ENCODE data around the gene PGA3.
"Not testable (repeated sequence)": the region's sequence is repeated elsewhere in the genome, so short reads cannot be mapped to it uniquely, and the experiment has no call there.

Gene PGA3

GRCh38 chr11:61237130-61237529, 33.8 kb downstream of the PGA3 start:
- H3K9me3 Mint-ChIP-seq; H3K36me3 Mint-ChIP-seq (ENCODE audit: low read depth); H3K27ac Mint-ChIP-seq; DNase-seq (ENCODE audit: low spot score); H3K4me1 Mint-ChIP-seq (ENCODE audit: low read depth); H3K27me3 Mint-ChIP-seq (ENCODE audit: low read depth); H3K4me3 Mint-ChIP-seq: not testable (repeated sequence)

GRCh38 chr11:61240288-61240687, 37.0 kb downstream of the PGA3 start:
- H3K9me3 Mint-ChIP-seq: not testable (repeated sequence)

GRCh38 chr11:61240875-61241274, 37.6 kb downstream of the PGA3 start, which contains the start of gene PGA5:
Gene PGA5, plus strand, starts transcription at chr11:61241175. Its CDS starts 52 bp downstream, at chr11:61241227.
- H3K4me3 Mint-ChIP-seq; H3K27ac Mint-ChIP-seq; H3K4me1 Mint-ChIP-seq (ENCODE audit: low read depth); H3K9me3 Mint-ChIP-seq; H3K27me3 Mint-ChIP-seq (ENCODE audit: low read depth); H3K36me3 Mint-ChIP-seq (ENCODE audit: low read depth); DNase-seq (ENCODE audit: low spot score): not testable (repeated sequence)

More at GRCh38 chr11:61240288-61240687, 37.0 kb downstream of the PGA3 start:
- DNase-seq (ENCODE audit: low spot score); H3K4me3 Mint-ChIP-seq; H3K27me3 Mint-ChIP-seq (ENCODE audit: low read depth); H3K36me3 Mint-ChIP-seq (ENCODE audit: low read depth); H3K4me1 Mint-ChIP-seq (ENCODE audit: low read depth); H3K27ac Mint-ChIP-seq: not testable (repeated sequence)

GRCh38 chr11:61241526-61241925, 38.2 kb downstream of the PGA3 start:
- not testable (repeated sequence) for H3K9me3 Mint-ChIP-seq; H3K36me3 Mint-ChIP-seq (ENCODE audit: low read depth); H3K27me3 Mint-ChIP-seq (ENCODE audit: low read depth); DNase-seq (ENCODE audit: low spot score); H3K4me3 Mint-ChIP-seq; H3K4me1 Mint-ChIP-seq (ENCODE audit: low read depth); H3K27ac Mint-ChIP-seq

- H3K27me3 Mint-ChIP-seq (ENCODE audit: low read depth); H3K36me3 Mint-ChIP-seq (ENCODE audit: low read depth); H3K4me3 Mint-ChIP-seq; H3K4me1 Mint-ChIP-seq (ENCODE audit: low read depth); DNase-seq (ENCODE audit: low spot score); H3K9me3 Mint-ChIP-seq; H3K27ac Mint-ChIP-seq: not testable (repeated sequence)
Measured at GRCh38 chr11:61245284-61245964, 42.1 kb downstream of the PGA3 start.

- not testable (repeated sequence) for H3K27ac Mint-ChIP-seq; H3K27me3 Mint-ChIP-seq (ENCODE audit: low read depth); H3K9me3 Mint-ChIP-seq; H3K4me1 Mint-ChIP-seq (ENCODE audit: low read depth); H3K36me3 Mint-ChIP-seq (ENCODE audit: low read depth); H3K4me3 Mint-ChIP-seq; DNase-seq (ENCODE audit: low spot score)
Measured at GRCh38 chr11:61248071-61248470, 44.8 kb downstream of the PGA3 start.

GRCh38 chr11:61249201-61249600, 45.9 kb downstream of the PGA3 start:
- not testable (repeated sequence) for H3K36me3 Mint-ChIP-seq (ENCODE audit: low read depth); H3K4me3 Mint-ChIP-seq; H3K27ac Mint-ChIP-seq; DNase-seq (ENCODE audit: low spot score); H3K27me3 Mint-ChIP-seq (ENCODE audit: low read depth); H3K4me1 Mint-ChIP-seq (ENCODE audit: low read depth); H3K9me3 Mint-ChIP-seq

GRCh38 chr11:61250796-61251765, 47.8 kb downstream of the PGA3 start:
- H3K4me1 Mint-ChIP-seq (ENCODE audit: low read depth); H3K27ac Mint-ChIP-seq; H3K9me3 Mint-ChIP-seq; H3K4me3 Mint-ChIP-seq; DNase-seq (ENCODE audit: low spot score); H3K27me3 Mint-ChIP-seq (ENCODE audit: low read depth); H3K36me3 Mint-ChIP-seq (ENCODE audit: low read depth): not testable (repeated sequence)

GRCh38 chr11:61252332-61252731, 49.0 kb downstream of the PGA3 start:
- H3K4me1 Mint-ChIP-seq (ENCODE audit: low read depth); H3K36me3 Mint-ChIP-seq (ENCODE audit: low read depth); H3K4me3 Mint-ChIP-seq; DNase-seq (ENCODE audit: low spot score); H3K27me3 Mint-ChIP-seq (ENCODE audit: low read depth); H3K9me3 Mint-ChIP-seq; H3K27ac Mint-ChIP-seq: not testable (repeated sequence)

- no peaks in the 10 kb centered on the region for H3K36me3 Mint-ChIP-seq (ENCODE audit: low read depth)
- H3K27ac Mint-ChIP-seq: no peak overlapping the region
- H3K4me3 Mint-ChIP-seq: no peak overlapping the region
- DNase-seq (ENCODE audit: low spot score): peak; percentile 46
- H3K9me3 Mint-ChIP-seq: no peaks in the 10 kb centered on the region
- H3K4me1 Mint-ChIP-seq (ENCODE audit: low read depth): no peaks in the 10 kb centered on the region
- no peaks in the 10 kb centered on the region for H3K27me3 Mint-ChIP-seq (ENCODE audit: low read depth)
Measured at GRCh38 chr11:61254403-61255025, 51.2 kb downstream of the PGA3 start.

GRCh38 chr11:61256710-61257482, 53.6 kb downstream of the PGA3 start:
- no peak for DNase-seq (ENCODE audit: low spot score)
- Mint-ChIP-seq H3K27ac (no peak overlapping the region), H3K4me1 (ENCODE audit: low read depth) (no peaks in the 10 kb centered on the region), H3K4me3 (no peak overlapping the region), H3K9me3 (no peaks in the 10 kb centered on the region), H3K36me3 (ENCODE audit: low read depth) (no peaks in the 10 kb centered on the region), H3K27me3 (ENCODE audit: low read depth) (no peaks in the 10 kb centered on the region)

- Mint-ChIP-seq H3K27ac (no peak overlapping the region), H3K4me1 (ENCODE audit: low read depth) (no peaks in the 10 kb centered on the region), H3K9me3 (no peaks in the 10 kb centered on the region), H3K27me3 (ENCODE audit: low read depth) (no peaks in the 10 kb centered on the region), H3K4me3 (no peak overlapping the region), H3K36me3 (ENCODE audit: low read depth) (no peaks in the 10 kb centered on the region)
- no peak for DNase-seq (ENCODE audit: low spot score)
Measured at GRCh38 chr11:61258546-61258945, 55.2 kb downstream of the PGA3 start.

- H3K4me3 Mint-ChIP-seq: no peak overlapping the region
- no peak for DNase-seq (ENCODE audit: low spot score)
- H3K36me3 Mint-ChIP-seq (ENCODE audit: low read depth): no peaks in the 10 kb centered on the region
- H3K9me3 Mint-ChIP-seq: no peaks in the 10 kb centered on the region
- H3K27ac Mint-ChIP-seq: no peak overlapping the region
- H3K4me1 Mint-ChIP-seq (ENCODE audit: low read depth): no peaks in the 10 kb centered on the region
- no peaks in the 10 kb centered on the region for H3K27me3 Mint-ChIP-seq (ENCODE audit: low read depth)
Measured at GRCh38 chr11:61259363-61259762, 56.0 kb downstream of the PGA3 start.
